ENCODE measurements around the gene CNTLN.
"Not testable (repeated sequence)": the region's sequence is repeated elsewhere in the genome, so short reads cannot be mapped to it uniquely, and the experiment has no call there.

CNTLN gene

DNA sequence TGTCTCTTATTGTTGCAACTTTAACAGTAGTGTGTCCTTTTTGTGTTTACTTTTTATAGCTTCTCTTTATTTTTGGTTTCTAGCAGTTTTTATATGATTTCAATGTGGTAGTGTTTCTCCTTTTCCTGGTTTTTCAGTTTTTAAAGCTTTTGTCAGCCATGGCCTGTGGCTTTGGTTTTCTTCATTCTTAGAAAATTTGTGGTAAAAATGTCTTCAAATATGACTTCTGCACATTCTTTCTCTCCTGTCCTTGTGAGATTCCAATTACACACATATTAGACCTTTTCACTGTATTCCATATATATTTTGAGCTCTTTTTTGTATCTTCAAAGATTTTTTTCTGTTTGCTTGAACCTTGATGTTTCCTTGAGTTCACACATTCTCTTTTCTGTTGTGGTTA is 180.5 kb downstream of the CNTLN start:
- DNase-seq = no peak

DNA sequence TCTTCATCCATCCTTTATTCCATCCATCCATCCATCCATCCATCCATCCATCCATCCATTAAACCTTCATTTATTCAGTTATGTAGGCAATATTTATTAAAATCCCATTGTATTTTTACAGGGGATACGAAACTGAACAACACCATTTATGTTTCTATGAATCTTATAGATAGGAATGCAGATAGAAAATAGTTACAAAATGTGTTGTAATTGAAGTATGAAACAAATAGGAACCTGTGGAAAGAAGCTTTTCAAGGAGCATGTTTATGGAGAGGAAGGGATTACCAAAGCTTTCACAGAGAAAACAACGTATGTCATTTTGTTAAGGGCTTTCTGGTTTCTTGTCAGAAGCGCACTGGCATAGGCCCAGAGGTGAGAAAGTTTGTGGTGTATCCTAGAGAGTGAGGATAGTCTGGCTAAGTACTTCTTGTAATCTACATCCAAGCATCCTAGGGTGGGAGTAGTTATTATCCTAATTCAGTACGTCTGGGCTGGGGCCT is 184.0 kb downstream of the CNTLN start:
- no peak for DNase-seq

DNA sequence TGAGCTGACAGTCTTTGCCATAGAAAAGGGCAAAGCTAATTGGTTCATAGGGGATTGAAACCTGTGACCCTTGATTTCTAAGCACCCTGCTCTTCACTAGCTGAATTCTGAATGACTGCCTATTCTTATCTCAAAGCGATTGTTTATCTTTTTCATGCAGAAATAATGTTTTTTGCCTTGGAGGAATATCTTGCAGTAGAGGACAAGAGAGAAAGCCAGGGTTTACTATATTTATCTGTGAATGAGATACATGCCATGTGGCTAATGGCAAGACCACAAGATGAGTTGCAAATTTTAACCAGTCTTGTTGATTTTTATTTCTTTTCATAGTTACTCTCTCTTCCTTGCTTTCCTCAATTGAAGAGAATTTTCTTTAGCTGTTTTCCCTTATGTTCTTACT is 185.0 kb downstream of the CNTLN start:
- no peak for DNase-seq

DNA sequence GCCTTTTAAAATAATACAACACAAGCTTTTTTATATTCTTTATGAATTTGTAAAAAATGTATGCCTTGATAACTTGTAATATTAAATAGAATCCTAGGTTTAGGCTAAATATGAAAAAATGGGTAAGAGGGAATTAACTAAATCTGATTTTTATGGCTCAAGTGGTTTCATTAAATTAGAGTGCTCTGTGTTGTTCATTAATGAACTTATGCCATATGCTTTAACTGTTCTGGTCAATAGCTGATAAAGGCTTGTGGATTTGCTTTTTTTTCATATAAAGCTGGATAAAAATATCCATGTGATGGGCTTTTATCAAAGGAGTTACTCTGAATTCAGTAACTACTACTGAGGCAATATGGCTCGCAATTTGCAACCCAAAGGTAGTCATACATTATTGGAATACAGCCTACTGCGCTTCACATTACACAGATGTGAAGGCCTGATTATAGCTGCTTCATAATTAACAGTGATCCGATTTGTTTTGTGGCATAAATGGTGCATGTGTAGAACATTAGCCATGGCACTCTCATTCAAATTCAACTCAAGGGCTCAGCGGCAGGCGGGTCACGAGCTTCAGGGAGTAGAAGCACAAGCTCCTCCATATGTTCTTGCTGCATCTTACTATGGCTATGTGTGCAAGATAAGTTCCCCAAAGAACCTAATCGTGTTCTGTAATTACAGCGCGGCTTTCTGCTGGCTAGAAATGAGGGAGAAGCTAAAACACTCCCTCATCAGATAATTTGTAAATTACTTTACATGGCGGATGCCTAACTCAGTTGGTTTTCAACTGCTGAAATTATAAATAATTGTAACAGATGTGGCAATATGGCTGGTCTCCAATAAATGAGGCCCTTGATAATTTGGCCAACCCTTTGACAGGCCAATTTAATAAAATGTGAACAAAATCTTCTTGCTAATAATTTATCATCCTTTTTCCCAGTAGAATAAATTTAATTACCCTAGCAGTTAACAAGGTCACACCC is 188.3 kb downstream of the CNTLN start:
- DNase-seq = no peak

DNA sequence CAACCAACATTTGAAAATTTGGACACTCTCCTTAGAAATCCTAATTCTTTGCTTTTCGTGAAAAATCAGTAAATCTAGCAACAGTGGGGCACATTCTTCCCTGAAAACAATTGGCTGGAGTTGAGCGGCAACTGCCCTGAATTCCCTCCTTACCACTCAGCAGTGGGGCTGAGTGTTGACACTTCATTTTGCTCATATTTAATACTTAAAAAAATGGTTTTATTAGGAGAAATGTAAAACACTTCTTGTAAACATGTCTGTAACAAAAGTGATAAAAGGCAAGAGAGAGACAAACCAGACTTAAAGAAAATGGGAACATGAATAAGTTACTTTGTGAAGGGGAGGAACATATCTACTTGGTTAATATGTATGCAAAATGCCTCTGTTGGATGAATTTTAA is 193.5 kb downstream of the CNTLN start:
- no peak for DNase-seq

DNA sequence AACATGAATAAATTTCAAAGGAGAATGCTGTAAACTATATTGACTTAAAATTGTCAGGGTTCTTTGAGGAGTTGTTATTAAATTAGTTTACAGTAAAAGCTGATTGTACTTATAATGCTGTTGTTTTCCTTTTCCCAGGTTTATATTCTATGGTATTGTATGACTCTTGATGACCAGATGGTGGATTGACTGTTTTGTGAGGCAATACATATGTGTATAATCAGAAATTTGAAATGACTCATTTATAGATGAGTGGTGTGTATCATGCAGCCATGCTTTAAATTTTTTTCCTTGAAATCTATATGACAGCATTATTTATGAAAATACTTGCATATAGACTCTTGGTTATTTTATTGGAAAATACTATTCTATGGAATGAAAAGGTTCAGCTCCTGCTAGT is 195.3 kb downstream of the CNTLN start:
- DNase-seq = no peak

DNA sequence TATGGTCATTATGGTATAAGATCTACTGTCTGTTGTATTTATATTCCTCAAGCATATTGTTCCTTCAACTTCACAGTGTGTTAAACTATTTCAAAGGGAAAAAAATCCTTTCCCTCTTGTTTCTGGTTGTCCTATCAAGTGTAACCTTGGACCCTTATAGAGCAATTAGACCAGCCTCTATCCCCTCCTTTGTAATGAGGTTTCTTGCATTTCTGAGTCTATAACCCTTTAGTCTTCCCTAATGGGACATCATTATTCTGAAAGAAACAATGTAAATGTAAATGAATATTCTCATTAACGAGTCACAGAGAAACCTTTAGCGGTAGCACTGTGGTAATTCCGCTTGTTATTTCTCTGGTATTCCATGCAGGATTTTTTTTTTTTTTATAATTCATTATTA is 197.3 kb downstream of the CNTLN start:
- no peak for DNase-seq

DNA sequence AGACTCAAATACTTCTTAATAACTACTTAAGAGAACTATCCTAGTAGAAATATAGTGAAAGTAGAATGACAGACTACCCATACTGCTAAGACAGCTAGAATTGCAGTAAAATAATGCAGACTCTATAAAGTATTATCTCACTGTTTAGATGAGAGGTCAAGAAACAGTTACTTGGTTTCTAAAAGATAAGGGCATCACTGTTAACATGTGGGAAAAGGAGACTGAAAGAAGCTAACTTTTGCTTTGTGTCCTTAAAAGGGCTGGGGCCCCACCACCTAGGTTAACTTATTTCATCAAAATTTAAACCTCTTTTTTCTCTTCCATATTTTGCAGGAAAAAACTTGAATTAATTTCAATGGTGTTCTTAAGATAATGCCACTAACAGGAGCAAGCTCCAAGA is 204.3 kb downstream of the CNTLN start:
- DNase-seq = no peak

DNA sequence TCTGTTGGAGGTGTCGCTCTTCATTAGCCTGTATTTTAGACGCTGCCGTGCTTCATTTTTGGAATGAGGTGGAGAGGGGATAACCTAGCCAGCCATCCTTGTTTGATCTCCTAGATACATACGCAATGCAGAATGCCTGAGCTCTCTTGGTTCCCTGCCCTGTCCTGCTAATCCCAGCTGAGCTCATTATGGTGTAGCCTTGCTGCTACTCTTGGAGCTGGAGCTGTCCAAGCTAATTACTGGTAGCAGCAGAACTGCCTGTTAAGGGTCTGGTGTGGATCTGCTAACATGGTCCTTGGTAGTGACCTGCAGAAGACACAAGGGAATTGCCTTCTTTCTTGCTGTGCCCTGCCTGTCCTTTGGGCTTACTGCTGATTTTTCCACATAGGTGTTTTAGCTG is 207.9 kb downstream of the CNTLN start:
- DNase-seq = no peak

DNA sequence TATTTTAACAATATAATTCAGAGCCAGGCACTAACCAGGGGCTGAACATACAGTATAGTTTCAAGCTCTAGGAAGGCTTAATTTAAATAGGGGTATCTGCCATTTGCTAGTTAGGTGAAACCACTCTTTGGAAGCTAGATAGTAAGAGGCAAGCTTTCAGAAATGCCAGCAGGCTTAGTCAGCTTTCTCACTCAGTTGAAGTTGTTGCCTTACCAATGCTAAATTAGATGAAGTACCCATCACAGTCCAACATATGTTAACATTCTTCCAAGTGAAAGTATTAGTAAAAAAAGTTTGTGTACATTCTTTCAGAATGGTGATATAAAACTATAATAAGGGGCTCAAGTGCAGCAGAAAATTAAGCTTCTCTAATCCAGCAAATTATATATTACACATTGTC is 215.0 kb downstream of the CNTLN start:
- DNase-seq = no peak

DNA sequence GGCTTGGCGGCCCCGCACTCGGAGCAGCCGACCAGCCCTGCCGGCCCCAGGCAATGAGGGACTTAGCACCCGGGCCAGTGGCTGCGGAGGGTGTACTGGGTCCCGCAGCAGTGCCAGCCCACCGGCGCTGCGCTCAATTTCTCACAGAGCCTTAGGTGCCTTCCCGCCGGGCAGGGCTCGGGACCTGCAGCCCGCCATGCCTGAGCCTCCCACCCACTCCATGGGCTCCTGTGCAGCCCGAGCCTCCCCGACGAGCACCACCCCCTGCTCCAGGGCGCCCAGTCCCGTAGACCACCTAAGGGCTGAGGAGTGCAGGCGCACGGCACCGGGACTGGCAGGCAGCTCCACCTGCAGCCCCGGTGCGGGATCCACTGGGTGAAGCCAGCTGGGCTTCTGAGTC is 219.2 kb downstream of the CNTLN start:
- DNase-seq = not testable (repeated sequence)

DNA sequence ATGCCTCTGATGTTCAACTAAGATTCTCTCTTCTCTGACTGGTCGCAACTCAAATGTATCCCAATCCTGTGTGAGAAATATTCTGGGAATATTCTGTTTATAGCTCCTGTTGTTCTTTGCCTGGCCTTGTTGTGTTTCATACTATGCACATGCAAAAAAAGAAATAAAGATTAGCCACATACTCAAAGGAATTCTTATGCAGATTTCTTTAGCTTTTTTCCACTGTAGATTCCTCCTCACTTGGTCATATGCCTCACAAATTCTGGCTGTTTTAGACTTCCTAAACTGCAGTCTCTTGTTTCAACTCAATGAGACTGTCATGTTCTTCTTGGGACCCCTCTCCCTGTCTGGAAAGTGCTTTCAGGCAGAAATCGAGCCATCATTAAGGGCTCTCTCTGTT is 226.5 kb downstream of the CNTLN start:
- no peak for DNase-seq

DNA sequence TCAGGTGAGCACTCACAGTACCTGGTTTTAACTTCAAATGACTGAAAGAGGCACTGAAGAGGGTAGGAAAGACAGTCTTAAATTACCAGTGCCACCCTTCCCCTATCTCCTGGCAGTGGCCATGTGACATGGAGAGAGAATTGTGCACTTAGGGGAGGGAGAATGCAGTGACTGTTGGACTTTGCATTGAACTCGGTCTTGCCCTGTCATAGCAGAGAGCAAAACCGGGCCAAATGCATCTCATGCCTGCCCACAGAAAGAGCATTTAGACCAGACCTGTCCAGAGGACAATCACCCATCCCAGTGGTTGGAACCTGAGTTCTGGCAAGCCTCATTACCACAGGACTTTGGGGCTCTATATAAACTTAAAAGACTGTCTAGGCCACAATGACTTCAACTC is 232.2 kb downstream of the CNTLN start:
- no peak for DNase-seq

DNA sequence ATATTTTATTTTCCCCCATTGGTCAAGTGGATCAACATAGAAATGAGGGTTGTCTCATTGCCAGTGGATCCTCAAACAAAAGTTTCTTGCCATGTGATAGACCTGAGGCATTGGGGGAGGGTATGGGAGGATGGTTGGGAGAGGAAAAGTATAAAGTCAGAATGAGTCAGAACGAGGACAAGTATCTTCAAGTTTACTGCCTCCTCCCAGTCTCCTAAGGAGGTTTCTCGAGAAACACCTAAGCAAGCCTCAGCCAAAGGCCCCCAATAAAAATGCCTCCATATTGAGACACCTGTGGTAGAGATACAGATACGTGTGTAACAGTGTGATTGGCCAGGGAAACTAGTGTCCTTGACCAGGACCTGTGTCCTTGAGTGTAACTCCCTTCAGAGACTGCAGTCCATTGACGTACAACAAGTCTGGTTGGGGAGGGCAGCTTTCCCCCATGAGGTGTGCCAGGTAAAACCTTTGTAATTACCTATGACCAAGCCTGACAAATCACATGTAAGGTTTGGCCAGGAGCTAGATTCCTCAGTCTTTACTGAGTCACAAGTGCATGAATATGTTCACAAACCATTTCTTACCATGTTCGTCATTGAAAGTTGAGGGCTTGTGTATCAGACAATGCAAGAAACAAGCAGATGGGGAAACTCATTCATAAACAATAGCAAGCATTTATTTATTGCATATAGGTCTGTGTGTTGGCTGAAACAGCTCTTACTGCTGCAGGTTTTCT is 245.5 kb downstream of the CNTLN start:
- DNase-seq = no peak

DNA sequence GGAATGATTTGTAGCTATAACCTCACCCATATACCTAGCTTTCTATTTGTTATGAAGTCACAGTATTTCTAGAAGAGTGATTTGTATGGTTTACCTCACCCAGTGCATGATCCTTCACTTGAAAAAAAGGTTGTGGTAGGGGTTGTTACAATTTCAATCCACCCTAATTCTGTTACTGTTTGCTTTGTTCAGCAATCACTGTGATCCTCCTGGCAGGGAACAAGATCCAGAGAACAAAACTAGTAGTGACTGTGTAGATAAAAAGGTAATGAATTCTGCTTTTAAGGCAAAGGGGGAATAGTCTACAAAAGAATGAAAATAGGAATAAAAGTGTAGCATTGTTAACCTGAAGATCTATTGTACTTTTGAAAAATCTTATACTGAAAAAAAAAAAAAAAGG is 252.7 kb downstream of the CNTLN start:
- DNase-seq = no peak

DNA sequence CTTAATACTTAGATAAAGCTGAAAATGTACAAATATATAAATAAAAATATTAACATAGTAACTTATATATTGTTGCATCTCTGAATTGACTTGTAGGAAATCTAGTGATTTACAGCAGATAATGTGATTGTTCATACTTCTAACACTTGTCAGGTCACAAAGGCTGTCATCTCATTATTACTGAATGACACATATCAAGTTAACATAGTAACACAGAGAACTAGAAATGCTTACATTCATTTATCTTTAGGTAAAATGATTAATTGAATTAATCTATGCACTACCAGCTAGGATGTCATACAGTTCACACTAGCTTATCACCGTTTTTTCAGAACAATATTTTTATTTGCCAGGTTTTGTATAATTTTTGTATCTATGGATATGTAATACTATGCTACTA is 254.2 kb downstream of the CNTLN start:
- DNase-seq = no peak

DNA sequence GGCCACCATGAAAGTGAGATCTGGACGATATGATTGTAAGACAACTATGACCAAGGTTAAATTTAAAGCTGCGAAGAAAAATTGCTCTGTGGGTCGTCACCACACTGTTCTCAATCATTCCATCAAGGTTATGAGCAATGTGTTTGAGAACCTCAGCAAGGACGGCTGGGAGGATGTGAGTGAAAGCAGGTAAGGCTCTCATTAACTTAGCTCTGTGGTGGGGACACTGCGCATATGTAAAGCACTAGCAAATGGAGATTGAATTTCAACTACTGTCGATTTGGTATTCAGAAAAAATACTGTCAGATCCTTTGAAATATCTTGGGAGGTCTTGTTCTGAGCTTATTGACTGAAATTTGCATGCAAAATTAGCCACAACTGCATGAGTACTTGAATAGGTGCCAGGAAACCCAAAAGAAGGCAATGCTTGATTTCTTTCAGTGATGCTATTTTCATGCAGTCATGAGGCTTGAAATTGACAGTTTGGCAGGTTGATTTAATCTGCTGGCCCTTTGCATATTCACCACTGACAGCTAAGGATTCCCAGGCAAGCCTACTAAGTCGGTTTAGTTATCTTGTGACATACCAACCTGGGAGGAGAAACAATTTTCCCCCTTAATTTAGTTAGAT is 260.2 kb downstream of the CNTLN start:
- DNase-seq = no peak

DNA sequence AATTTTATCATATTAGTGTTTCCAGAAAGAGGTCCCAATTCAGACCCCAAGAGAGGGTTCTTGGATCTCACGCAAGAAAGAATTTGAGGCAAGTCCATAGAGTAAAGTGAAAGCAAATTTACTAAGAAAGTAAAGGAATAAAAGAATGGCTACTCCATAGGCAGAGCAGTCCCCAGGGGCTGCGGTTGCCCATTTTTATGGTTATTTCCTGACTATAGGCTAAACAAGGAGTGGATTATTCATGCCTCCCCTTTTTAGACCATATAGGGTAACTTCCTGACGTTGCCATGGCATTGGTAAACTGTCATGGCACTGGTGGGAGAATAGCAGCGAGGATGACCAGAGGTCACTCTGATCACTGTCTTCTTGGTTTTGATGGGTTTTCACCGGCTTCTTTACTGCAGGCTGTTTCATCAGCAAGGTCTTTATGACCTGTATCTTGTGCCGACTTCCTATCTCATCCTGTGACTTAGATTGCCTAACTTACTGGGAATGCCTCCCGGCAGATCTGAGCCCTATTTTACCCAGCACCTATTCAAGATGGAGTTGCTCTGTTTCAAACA is 262.4 kb downstream of the CNTLN start:
- not testable (repeated sequence) for DNase-seq

DNA sequence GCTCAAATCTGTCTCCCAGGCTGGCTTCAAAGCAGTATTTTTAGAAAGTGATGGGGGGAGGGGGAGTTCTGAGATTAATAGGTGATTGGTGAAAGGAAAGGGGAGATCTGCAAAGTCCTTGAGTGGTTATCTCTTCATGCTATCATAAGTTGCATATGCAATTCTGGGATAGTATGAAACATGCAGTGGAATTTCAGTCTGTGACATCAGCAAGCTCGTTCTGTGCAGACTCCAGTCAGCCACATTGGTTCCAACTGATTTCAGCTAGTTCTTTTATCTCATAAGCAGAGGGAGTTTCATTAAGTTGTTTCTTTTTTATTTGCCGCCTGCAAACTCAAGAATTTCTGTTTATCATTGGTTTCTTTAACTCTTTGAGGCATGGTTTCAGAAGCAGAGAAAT is 263.5 kb downstream of the CNTLN start:
- no peak for DNase-seq

DNA sequence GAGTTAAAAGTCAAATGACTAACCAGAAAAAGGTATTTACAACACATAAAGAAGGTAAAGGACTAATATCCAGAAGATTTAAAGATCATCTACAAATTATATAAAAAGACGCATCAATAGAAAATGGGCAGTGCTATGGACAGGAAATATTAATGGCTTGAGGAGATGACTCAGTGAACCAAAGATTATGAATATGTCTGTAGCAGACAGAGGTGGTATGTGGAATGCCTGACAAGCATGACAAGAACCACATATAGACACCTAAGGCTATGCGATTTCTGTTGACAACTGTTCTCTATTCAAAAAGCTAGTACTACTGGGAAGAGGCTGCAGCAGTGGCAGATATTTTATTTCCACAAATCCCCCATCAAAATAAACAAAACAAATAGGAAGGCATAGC is 267.0 kb downstream of the CNTLN start:
- no peak for DNase-seq

DNA sequence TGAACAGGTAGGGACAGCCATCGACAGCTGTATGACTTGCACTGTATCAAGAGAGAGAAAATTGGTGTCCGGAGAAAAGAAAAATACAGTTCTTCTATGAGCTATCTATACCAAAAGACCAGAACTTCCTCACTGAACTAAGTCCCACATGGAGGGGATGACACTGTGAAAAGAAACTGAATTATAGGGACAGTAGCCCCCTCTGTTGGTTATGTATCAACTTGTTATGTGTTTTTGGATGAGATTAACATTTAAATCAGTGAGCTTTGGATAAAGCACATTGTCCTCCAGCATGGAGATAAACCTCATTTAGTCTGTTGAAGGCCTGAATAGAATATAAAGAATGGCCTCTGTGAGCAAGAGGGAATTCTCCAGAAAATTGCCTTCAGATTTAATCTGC is 267.5 kb downstream of the CNTLN start:
- DNase-seq = no peak

DNA sequence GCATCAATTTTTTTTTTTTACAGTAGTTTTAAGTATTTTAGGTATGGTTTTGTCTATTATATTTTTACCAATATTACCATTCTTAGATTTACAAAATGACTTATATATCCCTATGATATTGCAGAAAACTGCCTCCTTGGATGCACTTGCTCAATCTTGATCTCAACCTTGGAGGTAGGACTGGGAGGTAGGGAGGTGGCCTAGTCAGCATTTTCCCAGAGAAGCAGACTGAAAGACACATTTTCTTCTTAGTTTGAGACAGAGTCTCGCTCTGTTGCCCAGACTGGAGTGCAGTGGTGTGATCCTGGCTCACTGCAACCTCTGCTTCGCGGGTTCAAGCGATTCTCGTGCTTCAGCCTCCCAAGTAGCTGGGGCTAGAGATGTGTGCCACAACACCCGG is 268.7 kb downstream of the CNTLN start:
- no peak for DNase-seq

DNA sequence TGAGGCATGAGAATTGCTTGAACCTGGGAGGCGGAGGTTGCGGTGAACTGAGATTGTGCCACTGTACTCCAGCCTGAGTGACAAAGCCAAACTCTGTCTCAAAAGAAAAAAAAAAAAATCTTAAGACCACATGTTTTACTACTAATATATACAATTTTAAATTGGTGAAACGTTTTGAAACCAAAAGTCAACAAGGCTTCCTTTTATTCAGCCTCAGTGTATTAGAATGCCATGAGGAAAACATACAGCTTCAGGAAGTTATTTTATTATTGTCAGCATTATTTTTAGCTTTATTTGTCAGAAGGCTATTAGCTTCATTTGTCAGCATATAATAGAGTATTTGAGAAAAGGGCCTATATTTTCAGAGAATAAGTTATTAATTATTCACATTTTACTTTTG is 280.1 kb downstream of the CNTLN start:
- DNase-seq = no peak
